ENCODE measurements around the gene ZYG11A.
"Not testable (repeated sequence)": the region's sequence is repeated elsewhere in the genome, so short reads cannot be mapped to it uniquely, and the experiment has no call there.

ZYG11A gene

GRCh38 chr1:52852854-52853253 lies 10.3 kb downstream of the ZYG11A start:
- Mint-ChIP-seq H3K4me1 (no peaks in the 10 kb centered on the region), H3K9me3 (no peaks in the 10 kb centered on the region), H3K27me3 (no peaks in the 10 kb centered on the region), H3K36me3 (no peaks in the 10 kb centered on the region), H3K4me3 (no peak overlapping the region), H3K27ac (no peak overlapping the region)
- ATAC-seq (ENCODE audit: low read depth) (no peak), DNase-seq (ENCODE audit: low spot score in 2 of 2) (no peak)

- no peaks in the 10 kb centered on the region for H3K36me3 Mint-ChIP-seq
- no peak overlapping the region for H3K4me3 Mint-ChIP-seq
- H3K27ac Mint-ChIP-seq, result no peak overlapping the region
- H3K27me3 Mint-ChIP-seq, result no peaks in the 10 kb centered on the region
- ATAC-seq (ENCODE audit: low read depth), result no peak
- H3K9me3 Mint-ChIP-seq, result no peaks in the 10 kb centered on the region
- DNase-seq (ENCODE audit: low spot score in 2 of 2), result no peak
- H3K4me1 Mint-ChIP-seq, result no peaks in the 10 kb centered on the region
These were observed 13.0 kb downstream of the ZYG11A start for GRCh38 chr1:52855584-52855983.

- Mint-ChIP-seq H3K4me3 (no peak overlapping the region), H3K27me3 (no peaks in the 10 kb centered on the region), H3K4me1 (no peaks in the 10 kb centered on the region), H3K27ac (no peak overlapping the region), H3K36me3 (no peaks in the 10 kb centered on the region), H3K9me3 (no peaks in the 10 kb centered on the region)
- no peak for DNase-seq (ENCODE audit: low spot score in 2 of 2)
- ATAC-seq (ENCODE audit: low read depth), result no peak
These were observed 13.5 kb downstream of the ZYG11A start for GRCh38 chr1:52856026-52856425.

GRCh38 chr1:52857443-52857842 lies 14.9 kb downstream of the ZYG11A start:
- no peaks in the 10 kb centered on the region for H3K27me3 Mint-ChIP-seq
- no peak overlapping the region for H3K4me3 Mint-ChIP-seq
- no peaks in the 10 kb centered on the region for H3K36me3 Mint-ChIP-seq
- no peaks in the 10 kb centered on the region for H3K9me3 Mint-ChIP-seq
- no peaks in the 10 kb centered on the region for H3K4me1 Mint-ChIP-seq
- no peak for ATAC-seq (ENCODE audit: low read depth)
- no peak overlapping the region for H3K27ac Mint-ChIP-seq
- no peak for DNase-seq (ENCODE audit: low spot score in 2 of 2)

- DNase-seq (ENCODE audit: low spot score in 2 of 2), result no peak
- H3K27ac Mint-ChIP-seq, result no peak overlapping the region
- ATAC-seq (ENCODE audit: low read depth), result no peak
- H3K4me1 Mint-ChIP-seq, result no peaks in the 10 kb centered on the region
- H3K4me3 Mint-ChIP-seq, result no peak overlapping the region
- no peaks in the 10 kb centered on the region for H3K9me3 Mint-ChIP-seq
- H3K27me3 Mint-ChIP-seq, result peaks cover 2% of the 10 kb centered on the region
- H3K36me3 Mint-ChIP-seq, result no peaks in the 10 kb centered on the region
These were observed 20.3 kb downstream of the ZYG11A start for GRCh38 chr1:52862666-52863458.

GRCh38 chr1:52867087-52867863 lies 24.7 kb downstream of the ZYG11A start:
- Mint-ChIP-seq H3K27me3 (peaks cover 2% of the 10 kb centered on the region), H3K27ac (peak overlapping the region; percentile 24), H3K4me1 (no peaks in the 10 kb centered on the region), H3K9me3 (no peaks in the 10 kb centered on the region), H3K36me3 (no peaks in the 10 kb centered on the region), H3K4me3 (no peak overlapping the region)
- DNase-seq (ENCODE audit: low spot score in 2 of 2) (no peak), ATAC-seq (ENCODE audit: low read depth) (peak; percentile 74)

- not testable (repeated sequence) for DNase-seq (ENCODE audit: low spot score in 2 of 2); H3K36me3 Mint-ChIP-seq; ATAC-seq (ENCODE audit: low read depth); H3K27ac Mint-ChIP-seq; H3K4me3 Mint-ChIP-seq; H3K4me1 Mint-ChIP-seq; H3K27me3 Mint-ChIP-seq; H3K9me3 Mint-ChIP-seq
These were observed 27.2 kb downstream of the ZYG11A start for GRCh38 chr1:52869727-52870126.

- ATAC-seq (ENCODE audit: low read depth) (no peak), DNase-seq (ENCODE audit: low spot score in 2 of 2) (no peak)
- no peak overlapping the region for H3K4me3 Mint-ChIP-seq
- H3K4me1 Mint-ChIP-seq, result no peaks in the 10 kb centered on the region
- no peaks in the 10 kb centered on the region for H3K36me3 Mint-ChIP-seq
- no peaks in the 10 kb centered on the region for H3K9me3 Mint-ChIP-seq
- H3K27me3 Mint-ChIP-seq, result no peaks in the 10 kb centered on the region
- no peak overlapping the region for H3K27ac Mint-ChIP-seq
These were observed 34.3 kb downstream of the ZYG11A start for GRCh38 chr1:52876843-52877242.

GRCh38 chr1:52877554-52877953 lies 35.0 kb downstream of the ZYG11A start:
- H3K27ac Mint-ChIP-seq, result no peak overlapping the region
- peaks cover 2% of the 10 kb centered on the region for H3K9me3 Mint-ChIP-seq
- no peak for DNase-seq (ENCODE audit: low spot score in 2 of 2)
- ATAC-seq (ENCODE audit: low read depth), result no peak
- no peaks in the 10 kb centered on the region for H3K4me1 Mint-ChIP-seq
- H3K4me3 Mint-ChIP-seq, result no peak overlapping the region
- no peaks in the 10 kb centered on the region for H3K27me3 Mint-ChIP-seq
- peaks cover 1% of the 10 kb centered on the region for H3K36me3 Mint-ChIP-seq

- H3K9me3 Mint-ChIP-seq, result peaks cover 4% of the 10 kb centered on the region
- H3K27ac Mint-ChIP-seq, result no peak overlapping the region
- peaks cover 1% of the 10 kb centered on the region for H3K36me3 Mint-ChIP-seq
- no peak for DNase-seq (ENCODE audit: low spot score in 2 of 2)
- ATAC-seq (ENCODE audit: low read depth), result no peak
- no peaks in the 10 kb centered on the region for H3K4me1 Mint-ChIP-seq
- H3K27me3 Mint-ChIP-seq, result no peaks in the 10 kb centered on the region
- no peak overlapping the region for H3K4me3 Mint-ChIP-seq
These were observed 37.6 kb downstream of the ZYG11A start for GRCh38 chr1:52880206-52880605.

- DNase-seq (ENCODE audit: low spot score in 2 of 2) (no peak), ATAC-seq (ENCODE audit: low read depth) (no peak)
- H3K27me3 Mint-ChIP-seq, result no peaks in the 10 kb centered on the region
- H3K4me3 Mint-ChIP-seq, result no peak overlapping the region
- peaks cover 2% of the 10 kb centered on the region for H3K9me3 Mint-ChIP-seq
- no peak overlapping the region for H3K27ac Mint-ChIP-seq
- H3K36me3 Mint-ChIP-seq, result no peaks in the 10 kb centered on the region
- H3K4me1 Mint-ChIP-seq, result no peaks in the 10 kb centered on the region
These were observed 44.9 kb downstream of the ZYG11A start for GRCh38 chr1:52887483-52887882.

- H3K4me1 Mint-ChIP-seq, result no peaks in the 10 kb centered on the region
- H3K27me3 Mint-ChIP-seq, result no peaks in the 10 kb centered on the region
- H3K27ac Mint-ChIP-seq, result no peak overlapping the region
- H3K4me3 Mint-ChIP-seq, result no peak overlapping the region
- H3K36me3 Mint-ChIP-seq, result peaks cover 10% of the 10 kb centered on the region
- no peaks in the 10 kb centered on the region for H3K9me3 Mint-ChIP-seq
- DNase-seq (ENCODE audit: low spot score in 2 of 2) (no peak), ATAC-seq (ENCODE audit: low read depth) (no peak)
These were observed 50.1 kb downstream of the ZYG11A start for GRCh38 chr1:52892424-52893215.

- H3K4me3 Mint-ChIP-seq, result no peak overlapping the region
- ATAC-seq (ENCODE audit: low read depth) (no peak), DNase-seq (ENCODE audit: low spot score in 2 of 2) (no peak)
- no peak overlapping the region for H3K27ac Mint-ChIP-seq
- no peaks in the 10 kb centered on the region for H3K9me3 Mint-ChIP-seq
- H3K4me1 Mint-ChIP-seq, result no peaks in the 10 kb centered on the region
- peaks cover 16% of the 10 kb centered on the region for H3K36me3 Mint-ChIP-seq
- H3K27me3 Mint-ChIP-seq, result no peaks in the 10 kb centered on the region
These were observed 56.9 kb downstream of the ZYG11A start for GRCh38 chr1:52899445-52899894.

- Mint-ChIP-seq H3K4me1 (no peaks in the 10 kb centered on the region), H3K27ac (no peak overlapping the region), H3K27me3 (no peaks in the 10 kb centered on the region), H3K9me3 (no peaks in the 10 kb centered on the region), H3K36me3 (peaks cover 10% of the 10 kb centered on the region), H3K4me3 (no peak overlapping the region)
- DNase-seq (ENCODE audit: low spot score in 2 of 2) (no peak), ATAC-seq (ENCODE audit: low read depth) (no peak)
These were observed 57.8 kb downstream of the ZYG11A start for GRCh38 chr1:52900402-52900801.
